Endodermal cell (in vitro differentiated cells): ENCODE data around the gene OSBPL9. TPM values are rescaled to one million over a fixed set of nuclear protein-coding genes. Genes with fewer than 3 reads are reported as not detected.

Experiments used
- DNase-seq: peaks from one replicate; pipeline ENCODE4 v3.0.0-alpha.2; 2017
- H3K27ac ChIP-seq: 2 replicates; pipeline ENCODE4 v1.5.1; 2013; ENCODE audit warnings: mild to moderate bottlenecking, low read depth, low read length, moderate library complexity
- H3K27me3 ChIP-seq: 2 replicates; pipeline ENCODE4 v1.6.1; 2013; ENCODE audit warnings: mild to moderate bottlenecking, low read length, moderate library complexity; ENCODE audit not compliant: insufficient read depth, control insufficient read depth, poor library complexity, severe bottlenecking
- H3K36me3 ChIP-seq: 2 replicates; pipeline ENCODE4 v1.7.0; 2013; ENCODE audit warnings: mild to moderate bottlenecking, low read length, moderate library complexity; ENCODE audit not compliant: control insufficient read depth, insufficient read depth
- H3K4me1 ChIP-seq: one replicate; pipeline ENCODE4 v1.7.0; 2013; ENCODE audit warnings: low read length; ENCODE audit not compliant: control insufficient read depth, insufficient read depth
- H3K4me3 ChIP-seq: 2 replicates; pipeline ENCODE4 v1.5.1; 2013; ENCODE audit warnings: mild to moderate bottlenecking, low read length, moderate library complexity
- H3K9ac ChIP-seq: 2 replicates; pipeline ENCODE4 v1.6.1; 2013; ENCODE audit warnings: mild to moderate bottlenecking, low read length, moderate library complexity; ENCODE audit not compliant: poor library complexity, severe bottlenecking; ENCODE audit errors: extremely low read depth
- H3K9me3 ChIP-seq: 2 replicates; pipeline ENCODE4 v1.6.1; 2013; ENCODE audit warnings: mild to moderate bottlenecking, low read length, moderate library complexity; ENCODE audit not compliant: control insufficient read depth
- H3K27ac Mint-ChIP-seq: 2 replicates; pipeline ENCODE4 v1.8.0; 2020; ENCODE audit warnings: mixed read lengths
- H3K27me3 Mint-ChIP-seq: 2 replicates; pipeline ENCODE4 v1.8.0; 2021; ENCODE audit warnings: mild to moderate bottlenecking, mixed read lengths; ENCODE audit not compliant: insufficient read depth
- H3K36me3 Mint-ChIP-seq: 2 replicates; pipeline ENCODE4 v1.8.0; 2020; ENCODE audit warnings: low read depth, mixed read lengths
- H3K4me1 Mint-ChIP-seq: 2 replicates; pipeline ENCODE4 v1.8.0; 2020; ENCODE audit warnings: mixed read lengths
- H3K4me3 Mint-ChIP-seq: 2 replicates; pipeline ENCODE4 v1.8.0; 2020; ENCODE audit warnings: mild to moderate bottlenecking, moderate library complexity, mixed read lengths
- H3K9me3 Mint-ChIP-seq: 2 replicates; pipeline ENCODE4 v1.8.0; 2020; ENCODE audit warnings: mild to moderate bottlenecking, mixed read lengths
- CTCF ChIP-seq: fragments of 200-600 bp; sonication (generic); conservative IDR thresholded peaks from 2 replicates; pipeline ENCODE4 v1.5.0; 2021; ENCODE audit warnings: antibody characterized with exemption, mild to moderate bottlenecking
- WGBS, 2 experiments: methylation state at CpG; one replicate each; pipeline versions ENCODE4 v1.1.5 to v1.1.7; 2013; ENCODE audit warnings: missing lambda C conversion rate in 2 of 2, mixed read lengths in 1 of 2; ENCODE audit not compliant: insufficient coverage in 1 of 2, insufficient read length in 1 of 2; 5-methylcytosine and 5-hydroxymethylcytosine counted together
- total RNA-seq, 2 donors: library from RNA; stranded (reverse); fragmentation: NEBNext Ultra II Directional in 1 of 2; extraction: Animal tissue kit (Norgen Biotek cat#: 25700) in 1 of 2; gene quantifications; 2 replicates in 1 of 2; 3 replicates in 1 of 2; pipeline ENCODE4 v1.2.1, GENCODE V29; 2021

Gene OSBPL9
- total RNA-seq, 2 donors from 2014 or later = 76.9 to 93.3 TPM

GRCh38 chr1:51651552-51651942, 34.7 kb downstream of the OSBPL9 start:
- H3K4me1 ChIP-seq = peaks cover 8% of the 10 kb centered on the region
- H3K4me3 ChIP-seq = no peak overlapping the region
- no peaks in the 10 kb centered on the region for H3K9me3 Mint-ChIP-seq
- H3K4me3 Mint-ChIP-seq = no peak overlapping the region
- no peak overlapping the region for H3K9ac ChIP-seq
- H3K27me3 Mint-ChIP-seq = no peaks in the 10 kb centered on the region
- no peak for TF ChIP-seq CTCF
- WGBS, 2 experiments = 80 to 86% methylated on average over 3 of the region's 3 CpGs
- no peaks in the 10 kb centered on the region for H3K36me3 Mint-ChIP-seq
- H3K27ac Mint-ChIP-seq = no peak overlapping the region
- no peaks in the 10 kb centered on the region for H3K27me3 ChIP-seq
- no peaks in the 10 kb centered on the region for H3K9me3 ChIP-seq
- peaks cover 36% of the 10 kb centered on the region for H3K4me1 Mint-ChIP-seq
- DNase-seq = no peak
- H3K27ac ChIP-seq = no peak overlapping the region
- H3K36me3 ChIP-seq = no peaks in the 10 kb centered on the region

GRCh38 chr1:51652599-51652998, 35.7 kb downstream of the OSBPL9 start:
- no peak for DNase-seq
- H3K9me3 ChIP-seq = no peaks in the 10 kb centered on the region
- peak overlapping the region; percentile 2 for H3K4me3 ChIP-seq
- no peak for TF ChIP-seq CTCF
- peaks cover 8% of the 10 kb centered on the region for H3K4me1 ChIP-seq
- no peaks in the 10 kb centered on the region for H3K27me3 ChIP-seq
- H3K36me3 ChIP-seq = no peaks in the 10 kb centered on the region
- Mint-ChIP-seq H3K36me3 (no peaks in the 10 kb centered on the region), H3K27ac (no peak overlapping the region), H3K9me3 (no peaks in the 10 kb centered on the region), H3K27me3 (no peaks in the 10 kb centered on the region), H3K4me1 (peaks cover 33% of the 10 kb centered on the region), H3K4me3 (no peak overlapping the region)
- H3K27ac ChIP-seq = no peak overlapping the region
- H3K9ac ChIP-seq = no peak overlapping the region

GRCh38 chr1:51653127-51653526, 36.2 kb downstream of the OSBPL9 start:
- no peak overlapping the region for H3K4me3 Mint-ChIP-seq
- no peak for TF ChIP-seq CTCF
- H3K27ac Mint-ChIP-seq = peak overlapping the region; percentile 5
- H3K4me3 ChIP-seq = peak overlapping the region; percentile 2
- no peaks in the 10 kb centered on the region for H3K36me3 ChIP-seq
- peaks cover 5% of the 10 kb centered on the region for H3K4me1 ChIP-seq
- no peaks in the 10 kb centered on the region for H3K9me3 ChIP-seq
- no peak overlapping the region for H3K27ac ChIP-seq
- H3K4me1 Mint-ChIP-seq = peaks cover 28% of the 10 kb centered on the region
- no peaks in the 10 kb centered on the region for H3K27me3 ChIP-seq
- H3K27me3 Mint-ChIP-seq = no peaks in the 10 kb centered on the region
- DNase-seq = no peak
- no peaks in the 10 kb centered on the region for H3K36me3 Mint-ChIP-seq
- H3K9me3 Mint-ChIP-seq = no peaks in the 10 kb centered on the region
- H3K9ac ChIP-seq = no peak overlapping the region
